ENCODE measurements around the gene SREBF2.
"Not testable (repeated sequence)": the region's sequence is repeated elsewhere in the genome, so short reads cannot be mapped to it uniquely, and the experiment has no call there.

The SREBF2 gene

GRCh38 chr22:41931701-41932269 is 98.9 kb downstream of the SREBF2 start:
- no peak for DNase-seq
- intact Hi-C loops (cut with DNase I): no loop called here

DNA sequence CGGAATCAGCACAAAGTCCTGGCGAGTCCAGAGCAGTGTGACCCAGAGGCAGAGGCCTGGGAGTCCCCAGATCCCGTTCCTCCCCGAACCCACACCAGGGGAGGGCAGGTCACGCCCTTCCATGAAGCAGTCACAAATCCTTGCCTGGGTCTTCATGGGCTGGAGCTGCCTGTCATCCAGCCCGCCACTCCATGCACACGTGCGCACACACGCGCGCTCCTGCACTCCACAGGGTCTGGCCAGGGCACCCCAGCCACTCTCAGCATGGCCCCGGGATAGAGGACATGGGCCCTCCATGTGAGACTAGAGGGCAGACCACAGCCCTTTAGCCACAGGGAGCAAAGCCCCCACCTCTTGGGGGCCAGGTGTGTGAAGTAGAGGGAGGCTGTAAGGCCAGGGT is 99.4 kb downstream of the SREBF2 start:
- intact Hi-C loops (cut with DNase I): no loop called here

DNA sequence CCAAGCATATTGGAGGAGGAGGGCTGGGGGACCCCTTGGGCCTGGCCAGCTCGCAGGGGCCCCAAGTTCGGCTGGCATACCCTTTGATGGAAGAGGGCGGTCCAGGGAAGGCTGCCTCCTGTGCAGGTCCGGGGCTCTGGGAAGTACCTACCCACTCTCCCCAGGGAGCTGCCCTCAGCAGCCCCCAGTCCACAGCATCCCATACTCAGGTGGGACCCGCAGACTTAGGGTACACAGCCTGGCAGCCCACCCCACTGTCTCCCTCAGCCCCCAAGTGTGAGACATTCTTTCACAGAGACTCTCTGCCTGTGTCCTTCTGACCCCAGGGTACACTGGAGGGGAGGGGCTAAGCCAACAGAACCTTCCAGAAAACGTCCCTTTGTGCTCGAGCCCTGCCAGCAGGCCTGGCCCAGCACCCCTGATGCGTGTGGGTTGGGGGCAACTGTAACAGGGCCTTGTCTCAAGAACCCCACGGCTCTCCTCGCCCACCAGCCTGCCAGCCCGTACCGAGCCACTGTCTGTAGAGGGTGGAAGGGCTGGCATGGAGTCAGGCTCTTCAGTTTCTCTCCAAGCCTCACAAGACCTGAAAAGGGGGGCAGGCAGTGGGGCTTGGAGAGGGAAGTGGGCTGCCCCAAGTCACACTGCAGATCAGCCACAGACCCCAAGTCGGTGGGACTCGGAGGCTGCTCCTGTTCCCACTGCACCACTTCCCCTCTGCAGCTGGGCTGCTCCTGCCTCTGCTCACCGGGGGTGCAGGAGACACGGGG is 100.7 kb downstream of the SREBF2 start:
- DNase-seq: no peak
- intact Hi-C loops (cut with DNase I): no loop called here

More for the DNA sequence above, 99.4 kb downstream of the SREBF2 start:
- DNase-seq: no peak

DNA sequence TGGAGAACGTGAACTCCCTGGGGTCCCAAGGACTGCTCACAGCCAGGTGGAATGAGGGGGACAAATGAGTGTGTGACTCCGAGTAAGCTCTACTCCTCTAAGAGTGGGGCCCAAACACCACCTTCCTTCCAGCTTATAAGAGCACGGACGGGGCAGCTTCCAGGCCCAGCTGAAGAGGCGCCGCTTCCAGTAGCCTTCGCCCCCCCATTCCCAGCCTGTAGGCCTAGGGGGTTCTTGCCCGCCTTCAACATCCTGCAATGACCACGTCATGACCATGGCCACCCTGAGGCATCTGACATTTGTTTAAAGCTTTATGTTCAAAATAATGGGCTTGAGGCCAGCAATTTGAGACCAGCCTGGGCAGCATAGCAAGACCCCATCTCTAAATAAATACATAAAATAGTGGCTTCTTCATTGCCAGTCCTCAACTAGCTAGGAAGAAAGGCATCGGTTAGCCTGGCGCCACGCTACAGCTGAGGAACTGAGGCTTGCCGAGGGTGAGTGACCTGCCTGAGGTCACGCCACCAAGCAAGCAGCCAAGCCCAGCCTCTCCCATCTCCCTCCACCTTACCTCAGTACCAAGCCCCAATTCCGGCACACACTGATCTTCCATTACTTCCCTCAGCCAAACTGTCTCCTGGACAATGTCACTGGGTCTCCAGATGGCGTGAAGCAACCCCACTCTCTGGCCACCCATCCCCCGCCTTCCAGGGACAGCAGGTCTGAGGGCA is 101.5 kb downstream of the SREBF2 start:
- intact Hi-C loops (cut with DNase I): no loop called here

DNA sequence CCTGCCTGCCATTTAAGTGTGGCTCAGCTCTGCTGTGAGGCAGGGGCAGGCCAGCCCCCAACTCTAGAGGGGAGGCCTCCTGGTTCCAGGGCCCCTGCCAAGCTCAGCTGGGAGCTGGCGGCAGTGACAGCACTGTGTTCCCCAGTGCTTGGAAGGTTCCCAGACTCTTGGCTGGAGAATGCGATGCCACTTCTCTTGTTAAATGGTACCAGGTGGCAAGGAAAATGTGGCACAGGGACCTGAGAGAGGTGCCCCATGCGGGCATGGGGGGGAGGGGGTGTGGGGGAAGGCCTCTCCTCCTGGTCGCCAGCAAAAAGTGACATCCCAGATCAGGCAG is 102.1 kb downstream of the SREBF2 start:
- peak in 3 of 42 donors; percentile 23 to 51 (median 32) for DNase-seq
- intact Hi-C loops (cut with DNase I): no loop called here

More for the DNA sequence above, 101.5 kb downstream of the SREBF2 start:
- no peak for DNase-seq

GRCh38 chr22:41935509-41935908 is 102.6 kb downstream of the SREBF2 start:
- intact Hi-C loops (cut with DNase I): no loop called here
- no peak for DNase-seq

- no peak for DNase-seq
- intact Hi-C loops (cut with DNase I): no loop called here
Observed at GRCh38 chr22:41936894-41937169, 103.9 kb downstream of the SREBF2 start.

- peak in 31 of 42 donors; percentile 20 to 77 (median 48) for DNase-seq
- intact Hi-C loops (cut with DNase I): loop anchor here (2.0 kb wide), 2 partner anchors 107 to 243 kb away; partner anchors contain the start of gene SREBF2
Observed at GRCh38 chr22:41939981-41940831, 107.3 kb downstream of the SREBF2 start.

DNA sequence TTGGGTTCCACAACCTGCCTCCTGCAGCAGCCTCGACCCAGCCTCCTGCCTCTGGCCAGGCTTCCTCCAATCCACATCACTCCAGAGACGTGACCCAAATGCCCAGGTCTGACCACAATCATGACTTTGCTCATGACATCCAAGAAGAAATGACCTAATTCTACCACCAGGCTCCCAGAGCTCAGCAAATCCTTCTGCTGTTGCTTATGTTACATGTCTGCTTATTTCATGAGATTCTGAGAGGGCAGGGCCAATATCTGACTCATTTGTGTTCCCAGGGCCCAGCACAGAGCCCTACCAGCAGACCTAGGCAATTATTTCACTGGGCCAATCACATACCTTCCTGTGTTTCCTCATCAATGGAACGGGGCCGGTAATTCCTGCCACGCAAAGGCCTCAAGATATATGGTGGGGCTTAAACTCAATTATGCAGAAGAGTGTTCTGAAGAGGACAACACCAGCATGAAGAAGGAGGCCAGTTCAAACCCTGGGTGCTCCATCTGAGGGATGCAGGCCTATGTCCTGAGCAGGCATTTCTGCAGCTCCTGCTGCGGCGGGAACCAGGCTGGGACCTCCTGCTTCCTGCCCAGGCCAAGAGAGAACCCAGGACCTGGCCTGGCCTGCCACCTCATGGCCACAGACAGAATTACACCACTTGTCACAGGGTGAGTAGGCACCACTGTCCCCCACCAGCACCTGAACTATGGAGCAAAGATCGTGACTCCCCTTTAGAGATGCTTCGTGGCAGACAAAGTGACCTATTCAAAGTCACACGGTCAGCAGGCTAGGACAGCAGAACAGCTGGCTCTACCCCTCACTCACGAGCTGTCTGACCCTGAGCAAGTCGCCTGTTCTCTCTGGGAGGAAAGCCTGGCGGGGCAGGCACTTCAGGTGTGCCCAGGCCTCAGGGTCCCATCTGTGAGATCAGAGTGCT is 108.2 kb downstream of the SREBF2 start:
- DNase-seq: peak; percentile 78 to 96 (median 90)
- intact Hi-C loops (cut with DNase I): loop anchor here (2.0 kb wide), 2 partner anchors 108 to 244 kb away; partner anchors contain the start of gene SREBF2

DNA sequence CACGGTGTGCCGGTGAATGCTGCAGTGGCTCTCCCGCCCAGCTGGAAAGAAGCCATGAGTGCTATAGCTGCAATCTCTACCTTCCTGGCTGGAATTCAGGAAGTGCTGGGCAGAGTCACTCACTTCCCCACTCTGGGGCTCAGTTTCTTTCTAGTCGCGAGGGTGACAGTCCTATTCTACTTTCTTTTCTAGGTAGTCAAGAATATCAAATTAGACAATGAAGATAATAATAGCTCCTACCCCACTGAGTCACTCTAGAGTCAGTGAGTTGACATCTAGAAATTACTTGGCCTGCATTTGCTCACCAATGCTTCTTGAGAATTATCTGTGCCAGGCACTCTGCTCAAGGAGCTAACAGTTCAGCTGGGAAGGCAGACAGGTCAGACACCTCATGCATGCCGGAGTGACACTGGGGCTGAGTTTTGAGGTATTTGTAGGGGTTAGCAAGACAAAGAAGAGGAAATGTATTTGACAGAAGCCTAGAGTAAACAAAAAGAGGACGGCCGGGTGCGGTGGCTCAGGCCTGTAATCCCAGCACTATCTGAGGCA is 110.8 kb downstream of the SREBF2 start:
- intact Hi-C loops (cut with DNase I): no loop called here
- peak in 2 of 42 donors; percentile 29 to 48 for DNase-seq

GRCh38 chr22:41946629-41947423 is 113.9 kb downstream of the SREBF2 start, which contains the start of gene CENPM:
Gene CENPM, minus strand, starts transcription at chr22:41947152. Its CDS starts 76 bp downstream, at chr22:41947076.
- intact Hi-C loops (cut with DNase I): no loop called here
- peak; percentile 87 to 97 (median 94) for DNase-seq

DNA sequence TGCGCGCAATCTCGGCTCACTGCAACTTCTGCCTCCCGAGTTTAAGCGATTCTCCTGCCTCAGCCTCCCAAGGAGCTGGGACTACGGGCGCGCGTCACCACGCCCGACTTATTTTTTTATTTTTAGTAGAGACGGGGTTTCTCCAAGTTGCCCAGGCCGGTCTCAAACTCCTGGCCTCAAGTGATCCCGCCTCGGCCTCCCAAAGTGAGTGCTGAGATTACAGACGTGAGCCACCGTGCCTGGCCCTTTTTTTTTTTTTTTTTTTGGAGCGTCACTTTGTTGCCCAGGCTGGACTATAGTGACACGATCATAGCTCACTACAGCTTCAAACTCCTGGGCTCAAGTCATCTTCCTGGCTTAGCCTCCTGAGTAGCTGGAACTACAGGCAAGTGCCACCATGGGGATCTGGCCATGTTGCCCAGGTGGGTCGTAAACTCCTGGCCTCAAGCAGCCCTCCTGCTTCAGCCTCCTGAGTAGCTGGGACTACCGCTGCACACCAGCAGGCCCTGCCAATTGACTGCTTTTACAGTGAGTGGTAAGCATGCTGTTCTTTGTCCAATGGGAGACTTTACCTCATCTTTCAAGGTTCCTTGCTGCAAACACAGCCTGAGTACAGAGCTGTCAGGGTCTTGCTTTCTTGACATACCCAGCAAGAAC is 114.6 kb downstream of the SREBF2 start:
- intact Hi-C loops (cut with DNase I): no loop called here

GRCh38 chr22:41948142-41948541 is 115.2 kb downstream of the SREBF2 start:
- DNase-seq: no peak

More for the DNA sequence above, 114.6 kb downstream of the SREBF2 start:
- no peak for DNase-seq

GRCh38 chr22:41948928-41949296 is 116.0 kb downstream of the SREBF2 start:
- intact Hi-C loops (cut with DNase I); DNase-seq: not testable (repeated sequence)

More at GRCh38 chr22:41948142-41948541, 115.2 kb downstream of the SREBF2 start:
- intact Hi-C loops (cut with DNase I): no loop called here

GRCh38 chr22:41949297-41949965 is 116.5 kb downstream of the SREBF2 start:
- intact Hi-C loops (cut with DNase I): no loop called here
- DNase-seq: no peak

- peak; percentile 74 to 99 (median 92) for DNase-seq
- intact Hi-C loops (cut with DNase I): no loop called here
Observed at GRCh38 chr22:41951898-41952474, 119.1 kb downstream of the SREBF2 start, which contains the start of gene SMIM45. Gene SMIM45, plus strand, starts transcription at chr22:41952150.

Data from head of caudate nucleus (tissue), 42 donors.